ENCODE results near the gene CCL18.
"Not testable (repeated sequence)": the region's sequence is repeated elsewhere in the genome, so short reads cannot be mapped to it uniquely, and the experiment has no call there.

CCL18 gene

DNA sequence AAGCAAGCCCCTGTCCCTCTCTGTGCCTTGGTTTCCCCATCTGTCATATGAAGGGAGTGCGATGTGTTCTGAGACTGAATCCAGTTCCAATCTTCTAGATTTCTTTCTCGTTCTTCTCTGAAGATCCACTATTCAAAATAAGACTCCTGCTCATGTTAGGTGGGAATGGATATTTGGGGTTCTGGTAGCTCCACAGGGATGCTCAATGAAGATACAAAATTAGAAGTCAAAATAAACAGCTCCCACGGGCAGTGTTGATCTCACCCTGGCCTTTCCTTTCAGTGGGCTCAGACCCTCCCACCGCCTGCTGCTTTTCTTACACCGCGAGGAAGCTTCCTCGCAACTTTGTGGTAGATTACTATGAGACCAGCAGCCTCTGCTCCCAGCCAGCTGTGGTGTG, 40.2 kb downstream of the CCL18 start:
- DNase-seq (ENCODE audit: low read depth in 2 of 2): not testable (repeated sequence)

GRCh38 chr17:36104701-36105181, 40.7 kb downstream of the CCL18 start:
- DNase-seq (ENCODE audit: low read depth in 2 of 2): no peak

- no peak for DNase-seq (ENCODE audit: low read depth in 2 of 2)
Observed at GRCh38 chr17:36105781-36106492, 41.9 kb downstream of the CCL18 start.

DNA sequence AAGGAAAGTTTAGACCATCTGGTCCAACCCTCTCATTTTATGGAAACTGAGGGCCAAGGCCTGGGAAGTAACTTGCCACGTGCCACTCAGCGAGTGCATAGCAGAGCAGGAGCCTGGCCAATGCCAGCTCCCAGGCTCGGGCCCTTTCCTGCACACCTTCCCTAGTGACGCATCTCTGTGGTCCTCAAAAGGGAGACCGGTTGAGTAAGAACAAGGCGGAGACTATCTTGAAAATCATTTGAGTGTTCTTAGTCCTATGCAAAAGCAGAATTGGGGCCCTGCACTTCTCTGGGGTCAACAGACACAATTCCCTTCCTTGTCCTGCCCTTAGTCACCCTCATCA, 42.4 kb downstream of the CCL18 start:
- DNase-seq (ENCODE audit: low read depth in 2 of 2): no peak

GRCh38 chr17:36107660-36108059, 43.6 kb downstream of the CCL18 start:
- no peak for DNase-seq (ENCODE audit: low read depth in 2 of 2)

DNA sequence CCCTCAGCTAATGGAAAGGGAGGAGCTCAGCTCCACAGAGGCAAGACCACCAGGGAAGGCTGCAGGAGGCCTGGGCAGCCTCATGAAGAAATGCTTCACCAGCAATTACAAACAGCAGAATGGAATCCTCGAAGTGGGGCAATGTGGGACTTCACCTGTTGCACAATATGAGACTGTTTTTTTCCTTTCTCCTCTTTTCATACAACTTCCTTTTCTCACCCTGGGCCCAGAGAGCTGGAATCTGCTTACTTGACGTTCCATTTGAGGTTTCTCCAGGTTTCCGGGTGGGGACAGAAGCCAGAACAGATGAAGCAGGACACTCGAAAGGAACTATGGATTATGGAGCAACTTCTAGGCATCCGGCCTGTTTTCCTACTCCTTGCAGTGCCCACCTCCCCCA, 44.2 kb downstream of the CCL18 start:
- DNase-seq (ENCODE audit: low read depth in 2 of 2): not testable (repeated sequence)

- no peak for DNase-seq (ENCODE audit: low read depth in 2 of 2)
Observed at GRCh38 chr17:36111068-36111490, 47.0 kb downstream of the CCL18 start.

- DNase-seq (ENCODE audit: low read depth in 2 of 2): no peak
Observed at GRCh38 chr17:36112572-36112971, 48.5 kb downstream of the CCL18 start.

GRCh38 chr17:36113131-36113530, 49.1 kb downstream of the CCL18 start:
- not testable (repeated sequence) for DNase-seq (ENCODE audit: low read depth in 2 of 2)

DNA sequence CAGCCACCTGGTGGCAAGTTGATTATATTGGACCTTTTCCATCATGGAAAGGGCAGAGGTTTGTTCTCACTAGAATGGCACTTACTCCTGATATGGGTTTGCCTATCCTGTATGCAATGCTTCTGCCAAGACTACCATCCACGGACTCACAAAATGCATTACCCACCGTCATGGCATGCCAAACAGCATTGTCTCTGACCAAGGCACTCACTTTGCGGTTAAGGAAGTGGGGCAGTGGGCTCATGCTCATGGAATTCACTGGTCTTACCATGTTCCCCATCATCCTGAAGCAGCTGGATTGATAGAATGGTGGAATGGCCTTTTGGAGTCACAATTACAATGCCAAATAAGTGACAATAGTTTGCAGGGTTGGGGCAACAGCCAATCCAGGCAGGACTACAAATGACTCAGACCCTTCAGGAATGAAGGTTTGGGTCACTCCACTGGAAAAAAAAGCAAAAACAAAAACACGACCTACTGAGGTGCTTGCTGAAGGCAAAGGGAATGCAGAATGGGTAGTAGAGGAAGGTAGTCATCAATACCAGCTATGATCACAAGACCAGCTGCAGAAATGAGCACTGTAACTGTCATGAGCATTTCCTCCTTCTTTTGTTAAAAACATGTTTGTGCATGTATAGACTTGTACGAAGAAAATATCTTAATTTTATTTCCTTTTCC, 51.0 kb downstream of the CCL18 start:
- not testable (repeated sequence) for DNase-seq (ENCODE audit: low read depth in 2 of 2)

DNA sequence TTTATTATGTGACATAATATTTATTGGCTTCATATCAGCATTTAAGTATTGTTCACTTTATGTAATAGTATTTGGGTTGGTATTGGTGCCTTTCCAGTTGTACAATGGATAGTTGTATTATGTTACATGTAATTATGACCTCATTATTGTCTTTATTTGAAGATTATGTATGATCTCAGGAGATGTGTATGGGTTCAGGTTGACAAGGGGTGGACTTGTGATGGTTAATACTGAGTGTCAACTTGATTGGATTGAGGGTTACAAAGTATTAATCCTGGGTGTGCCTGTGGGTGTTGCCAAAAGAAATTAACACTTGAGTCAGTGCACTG, 51.5 kb downstream of the CCL18 start:
- not testable (repeated sequence) for DNase-seq (ENCODE audit: low read depth in 2 of 2)

- DNase-seq (ENCODE audit: low read depth in 2 of 2): no peak
Observed at GRCh38 chr17:36117505-36118382, 53.7 kb downstream of the CCL18 start.

DNA sequence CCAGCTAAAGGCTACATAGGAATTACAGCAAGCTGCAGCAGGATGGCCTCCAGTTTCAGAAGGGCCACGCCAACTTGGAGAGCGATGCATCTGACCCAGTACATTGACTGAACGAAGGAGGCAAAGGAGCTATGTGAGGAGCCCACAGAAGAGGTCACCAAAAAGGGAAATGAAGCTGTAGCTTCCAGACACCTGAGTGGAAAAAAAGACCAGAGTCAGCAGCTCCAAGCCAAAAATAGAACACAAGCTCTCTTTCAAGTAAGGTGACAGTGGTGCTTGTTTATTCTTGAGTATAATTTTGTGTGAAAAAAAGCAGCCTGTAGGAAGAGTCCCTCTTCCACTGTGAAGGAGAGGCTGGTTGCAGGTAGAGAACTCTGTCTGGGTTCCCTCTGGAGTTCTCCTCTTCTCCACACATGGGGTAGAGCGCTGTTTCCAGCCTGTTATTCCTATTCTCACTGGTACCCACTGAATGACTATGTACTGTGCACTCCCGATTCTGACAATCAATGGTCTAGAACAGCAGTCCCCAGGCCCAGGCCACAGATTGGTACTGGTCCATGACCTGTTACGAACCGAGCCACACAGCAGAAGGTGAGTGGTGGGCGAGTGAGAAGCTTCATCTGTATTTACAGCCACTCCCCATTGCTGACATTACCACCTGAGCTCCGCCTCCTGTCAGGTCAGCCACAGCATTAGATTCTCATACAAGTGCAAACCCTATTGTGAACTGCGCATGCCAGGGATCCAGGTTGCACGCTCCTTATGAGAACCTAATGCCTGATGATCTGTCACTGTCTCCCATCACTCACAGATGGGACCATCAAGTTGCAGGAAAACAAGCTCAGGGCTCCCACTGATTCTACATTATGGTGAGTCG, 54.6 kb downstream of the CCL18 start:
- no peak for DNase-seq (ENCODE audit: low read depth in 2 of 2)

GRCh38 chr17:36120221-36120620, 56.1 kb downstream of the CCL18 start:
- no peak for DNase-seq (ENCODE audit: low read depth in 2 of 2)

DNA sequence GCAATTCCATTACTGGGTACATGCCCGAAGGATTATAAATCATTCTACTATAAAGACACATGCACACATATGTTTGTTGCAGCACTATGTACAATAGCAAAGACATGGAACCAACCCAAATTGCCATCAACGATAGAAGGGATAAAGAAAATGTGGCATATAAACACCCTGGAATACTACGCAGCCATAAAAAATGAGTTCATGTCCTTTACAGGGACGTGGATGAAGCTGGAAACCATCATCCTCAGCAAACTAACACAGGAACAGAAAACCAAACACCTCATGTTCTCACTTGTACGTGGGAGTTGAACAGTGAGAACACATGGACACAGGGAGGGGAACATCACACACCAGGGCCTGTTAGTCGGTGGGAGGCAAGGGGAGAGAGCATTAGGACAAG, 57.0 kb downstream of the CCL18 start:
- not testable (repeated sequence) for DNase-seq (ENCODE audit: low read depth in 2 of 2)

Data from fibroblast of skin of left biceps (primary cell).